IMR-90 (cell line): ENCODE data around the gene CENPX.

Experiments
- BHLHE40 ChIP-seq: fragments of 150-350 bp; IDR thresholded peaks from 2 replicates; pipeline ENCODE4 v1.6.1; 2016; ENCODE audit warnings: mild to moderate bottlenecking, low read depth, low read length
- CEBPB ChIP-seq: IDR thresholded peaks from 2 replicates; pipeline ENCODE4 v1.6.1; 2012; ENCODE audit warnings: low read depth, low read length, improper control_type of control experiment
- FOS ChIP-seq: fragments of 150-350 bp; IDR thresholded peaks from 2 replicates; pipeline ENCODE4 v1.6.1; 2016; ENCODE audit warnings: low read depth, low read length
- MXI1 ChIP-seq: IDR thresholded peaks from 2 replicates; pipeline ENCODE4 v1.6.1; 2012; ENCODE audit warnings: low read depth, mild to moderate bottlenecking, low read length, moderate library complexity, borderline replicate concordance
- NFE2L2 ChIP-seq: fragments of 150-350 bp; IDR thresholded peaks from 2 replicates; pipeline ENCODE4 v1.6.1; 2016; ENCODE audit warnings: low read depth, mild to moderate bottlenecking, low read length
- POLR2A ChIP-seq: IDR thresholded peaks from 2 replicates; pipeline ENCODE4 v1.6.1; 2012; ENCODE audit warnings: mild to moderate bottlenecking, low read depth, low read length
- RAD21 ChIP-seq: IDR thresholded peaks from 2 replicates; pipeline ENCODE4 v1.6.1; 2012; ENCODE audit warnings: low read length, improper control_type of control experiment
- RCOR1 ChIP-seq: IDR thresholded peaks from 2 replicates; pipeline ENCODE4 v1.6.1; 2012; ENCODE audit warnings: mild to moderate bottlenecking, low read length, improper control_type of control experiment; ENCODE audit not compliant: insufficient replicate concordance
- SMC3 ChIP-seq: fragments of 150-350 bp; IDR thresholded peaks from 2 replicates; pipeline ENCODE4 v1.6.1; 2016; ENCODE audit warnings: low read depth, mild to moderate bottlenecking, antibody characterized with exemption, low read length, moderate library complexity
- TF ChIP-seq, protein P1 (sequence below): conservative IDR thresholded peaks from 2 replicates; pipeline ENCODE4 v1.5.1; 2012; ENCODE audit warnings: mild to moderate bottlenecking, low read depth, low read length, improper control_type of control experiment
- TF ChIP-seq, protein P2 (sequence below): fragments of 150-350 bp; IDR thresholded peaks from 2 replicates; pipeline ENCODE4 v1.6.1; 2016; ENCODE audit warnings: low read depth, mild to moderate bottlenecking, low read length, moderate library complexity, borderline replicate concordance

DNA sequence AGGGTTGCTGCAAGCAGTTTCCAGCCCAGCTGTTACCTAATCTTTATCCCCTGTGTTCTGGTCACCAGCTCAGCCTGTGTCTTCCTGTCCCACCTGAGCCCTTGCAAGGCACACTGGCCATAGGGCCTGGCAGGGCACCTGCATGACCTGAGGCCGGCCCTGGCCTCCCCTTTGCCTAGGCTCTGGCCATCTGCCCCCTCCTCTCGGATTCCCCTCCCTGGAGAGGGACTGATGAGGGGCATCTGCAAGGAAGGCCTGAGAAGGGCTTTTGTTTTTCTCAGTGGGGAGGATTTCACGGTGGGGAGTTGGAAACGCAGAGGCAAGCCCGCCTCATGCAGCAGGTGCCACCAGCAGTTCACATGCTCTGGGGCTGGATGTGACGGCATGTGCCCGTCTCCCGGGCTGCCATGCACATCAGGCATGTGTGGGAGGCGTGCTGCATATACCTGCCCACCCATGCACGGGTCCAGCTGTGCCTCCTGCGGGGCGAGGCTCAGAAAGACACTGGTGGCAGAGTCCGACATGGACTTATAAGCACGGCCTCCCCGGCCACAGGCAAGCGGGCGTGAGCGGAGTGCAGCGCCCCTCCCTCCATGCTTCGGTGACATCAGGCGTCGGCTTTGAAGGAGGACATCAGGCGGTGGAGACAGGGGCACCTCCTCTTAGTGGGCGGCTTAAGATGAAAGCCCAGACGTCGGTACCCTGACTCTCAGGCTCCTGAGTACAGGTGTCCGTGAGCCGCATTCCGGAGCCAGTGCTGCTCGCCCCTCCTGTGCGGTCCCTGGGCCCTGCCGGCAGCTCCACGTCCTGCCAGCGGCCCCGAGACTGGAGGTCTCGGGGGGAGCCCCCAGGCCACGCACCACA, 28.7 kb downstream of the CENPX start:
- TF ChIP-seq, protein P1, sequence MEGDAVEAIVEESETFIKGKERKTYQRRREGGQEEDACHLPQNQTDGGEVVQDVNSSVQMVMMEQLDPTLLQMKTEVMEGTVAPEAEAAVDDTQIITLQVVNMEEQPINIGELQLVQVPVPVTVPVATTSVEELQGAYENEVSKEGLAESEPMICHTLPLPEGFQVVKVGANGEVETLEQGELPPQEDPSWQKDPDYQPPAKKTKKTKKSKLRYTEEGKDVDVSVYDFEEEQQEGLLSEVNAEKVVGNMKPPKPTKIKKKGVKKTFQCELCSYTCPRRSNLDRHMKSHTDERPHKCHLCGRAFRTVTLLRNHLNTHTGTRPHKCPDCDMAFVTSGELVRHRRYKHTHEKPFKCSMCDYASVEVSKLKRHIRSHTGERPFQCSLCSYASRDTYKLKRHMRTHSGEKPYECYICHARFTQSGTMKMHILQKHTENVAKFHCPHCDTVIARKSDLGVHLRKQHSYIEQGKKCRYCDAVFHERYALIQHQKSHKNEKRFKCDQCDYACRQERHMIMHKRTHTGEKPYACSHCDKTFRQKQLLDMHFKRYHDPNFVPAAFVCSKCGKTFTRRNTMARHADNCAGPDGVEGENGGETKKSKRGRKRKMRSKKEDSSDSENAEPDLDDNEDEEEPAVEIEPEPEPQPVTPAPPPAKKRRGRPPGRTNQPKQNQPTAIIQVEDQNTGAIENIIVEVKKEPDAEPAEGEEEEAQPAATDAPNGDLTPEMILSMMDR, result no peak
- TF ChIP-seq CEBPB (no peak), FOS (no peak), SMC3 (no peak), POLR2A (no peak), NFE2L2 (no peak), BHLHE40 (no peak), RCOR1 (no peak), MXI1 (no peak), RAD21 (no peak)
- TF ChIP-seq, protein P2, sequence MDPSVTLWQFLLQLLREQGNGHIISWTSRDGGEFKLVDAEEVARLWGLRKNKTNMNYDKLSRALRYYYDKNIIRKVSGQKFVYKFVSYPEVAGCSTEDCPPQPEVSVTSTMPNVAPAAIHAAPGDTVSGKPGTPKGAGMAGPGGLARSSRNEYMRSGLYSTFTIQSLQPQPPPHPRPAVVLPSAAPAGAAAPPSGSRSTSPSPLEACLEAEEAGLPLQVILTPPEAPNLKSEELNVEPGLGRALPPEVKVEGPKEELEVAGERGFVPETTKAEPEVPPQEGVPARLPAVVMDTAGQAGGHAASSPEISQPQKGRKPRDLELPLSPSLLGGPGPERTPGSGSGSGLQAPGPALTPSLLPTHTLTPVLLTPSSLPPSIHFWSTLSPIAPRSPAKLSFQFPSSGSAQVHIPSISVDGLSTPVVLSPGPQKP, result no peak
